NT2/D1 (cell line): ENCODE measurements around the gene ACBD6.

Experiments
- SUZ12 ChIP-seq: IDR thresholded peaks from 2 replicates; pipeline ENCODE4 v1.6.1; 2011; ENCODE audit not compliant: insufficient read length, insufficient read depth; ENCODE audit errors: extremely low read depth
- YY1 ChIP-seq: IDR thresholded peaks from 2 replicates; pipeline ENCODE4 v1.6.1; 2011; ENCODE audit not compliant: insufficient read length, insufficient read depth
- ZNF274 ChIP-seq: IDR thresholded peaks from 2 replicates; pipeline ENCODE4 v1.6.1; 2011; ENCODE audit warnings: mild to moderate bottlenecking, low read depth, low read length

GRCh38 chr1:180534214-180534613, 31.8 kb upstream of the ACBD6 start:
- TF ChIP-seq YY1 = no peak
- TF ChIP-seq SUZ12 = no peak
- no peak for TF ChIP-seq ZNF274
